Liver (tissue), 9 donors: ENCODE data around the gene RBM38. TPM values are rescaled to one million over a fixed set of nuclear protein-coding genes. Genes with fewer than 3 reads are reported as not detected.

Source experiments
- DNase-seq: peaks from one replicate; pipeline ENCODE4 v3.0.0-alpha.2; 2017; ENCODE audit warnings: low spot score
- H3K27ac ChIP-seq, 2 donors: one replicate each; pipeline ENCODE4 v1.7.0; 2013; ENCODE audit warnings: inconsistent platforms in 2 of 2, low read length in 2 of 2, control low read depth in 1 of 2, low read depth in 1 of 2, mild to moderate bottlenecking in 1 of 2
- H3K27me3 ChIP-seq, 4 donors: one replicate each; pipeline versions ENCODE4 v1.6.1 to v1.7.0; 2013; ENCODE audit warnings: low read length in 3 of 4, inconsistent platforms in 1 of 4, mild to moderate bottlenecking in 1 of 4, moderate library complexity in 1 of 4; ENCODE audit not compliant: control insufficient read depth in 4 of 4, insufficient read depth in 4 of 4
- H3K36me3 ChIP-seq, 4 donors: one replicate each; pipeline versions ENCODE4 v1.6.1 to v1.7.0; 2013; ENCODE audit warnings: low read length in 3 of 4, mild to moderate bottlenecking in 3 of 4, low read depth in 1 of 4, moderate library complexity in 1 of 4; ENCODE audit not compliant: control insufficient read depth in 4 of 4, insufficient read depth in 3 of 4
- H3K4me1 ChIP-seq, 4 donors: one replicate each; pipeline versions ENCODE4 v1.6.1 to v1.7.0; 2013; ENCODE audit warnings: low read length in 3 of 4, mild to moderate bottlenecking in 3 of 4, moderate library complexity in 1 of 4; ENCODE audit not compliant: control insufficient read depth in 4 of 4, insufficient read depth in 4 of 4
- H3K4me3 ChIP-seq, 3 donors: one replicate each; pipeline versions ENCODE4 v1.6.1 to v1.7.0; 2013; ENCODE audit warnings: low read length in 3 of 3, control low read depth in 1 of 3, low read depth in 1 of 3, mild to moderate bottlenecking in 1 of 3
- H3K9ac ChIP-seq, 2 donors: one replicate each; pipeline ENCODE4 v1.7.0; 2013; ENCODE audit warnings: low read length in 2 of 2, mild to moderate bottlenecking in 2 of 2, moderate library complexity in 2 of 2, control low read depth in 1 of 2, low read depth in 1 of 2
- H3K9me3 ChIP-seq, 4 donors: one replicate each; pipeline versions ENCODE4 v1.6.1 to v1.7.0; 2013; ENCODE audit warnings: low read length in 3 of 4; ENCODE audit not compliant: control insufficient read depth in 4 of 4
- ATF3 ChIP-seq: IDR thresholded peaks from 2 replicates; pipeline ENCODE4 v1.6.1; 2016; ENCODE audit warnings: antibody characterized with exemption
- EGR1 ChIP-seq, 2 donors: IDR thresholded peaks; 2 replicates each; pipeline ENCODE4 v1.6.1; 2016 to 2018; ENCODE audit warnings: antibody characterized with exemption in 2 of 2, low read depth in 2 of 2
- FOXA2 ChIP-seq: IDR thresholded peaks from 2 replicates; pipeline ENCODE4 v1.6.1; 2016; ENCODE audit warnings: antibody characterized with exemption
- GABPA ChIP-seq, 2 donors: IDR thresholded peaks in 1 of 2; conservative IDR thresholded peaks in 1 of 2; 2 replicates each; pipeline ENCODE4 v1.6.1; 2016; ENCODE audit warnings: antibody characterized with exemption in 2 of 2, mild to moderate bottlenecking in 1 of 2, moderate library complexity in 1 of 2
- HNF4A ChIP-seq, 2 donors: conservative IDR thresholded peaks; 2 replicates each; pipeline ENCODE4 v1.6.1; 2016; ENCODE audit warnings: antibody characterized with exemption in 2 of 2, mild to moderate bottlenecking in 2 of 2
- HNF4G ChIP-seq: IDR thresholded peaks from 2 replicates; pipeline ENCODE4 v1.6.1; 2016; ENCODE audit warnings: antibody characterized with exemption
- JUND ChIP-seq, 2 donors: IDR thresholded peaks; 2 replicates each; pipeline ENCODE4 v1.6.1; 2016; ENCODE audit warnings: antibody characterized with exemption in 2 of 2
- MAX ChIP-seq: IDR thresholded peaks from 2 replicates; pipeline ENCODE4 v1.6.1; 2016; ENCODE audit warnings: antibody characterized with exemption
- RAD21 ChIP-seq, 2 donors: IDR thresholded peaks; 2 replicates each; pipeline ENCODE4 v1.6.1; 2016; ENCODE audit warnings: antibody characterized with exemption in 2 of 2, mild to moderate bottlenecking in 2 of 2
- REST ChIP-seq: IDR thresholded peaks from 2 replicates; pipeline ENCODE4 v1.6.1; 2016; ENCODE audit warnings: antibody characterized with exemption, mild to moderate bottlenecking
- SP1 ChIP-seq: IDR thresholded peaks from 2 replicates; pipeline ENCODE4 v1.6.1; 2018; ENCODE audit warnings: antibody characterized with exemption, mild to moderate bottlenecking
- TAF1 ChIP-seq: conservative IDR thresholded peaks from 2 replicates; pipeline ENCODE4 v1.6.1; 2016; ENCODE audit warnings: antibody characterized with exemption, mild to moderate bottlenecking
- YY1 ChIP-seq: IDR thresholded peaks from 2 replicates; pipeline ENCODE4 v1.6.1; 2016; ENCODE audit warnings: antibody characterized with exemption, mild to moderate bottlenecking
- WGBS: extraction: QIAGEN DNeasy Blood & Tissue Kit; methylation state at CpG from one replicate; pipeline ENCODE4 v1.1.7; 2013; 5-methylcytosine and 5-hydroxymethylcytosine counted together
- polyA plus RNA-seq, 2 donors: library from polyadenylated mRNA; stranded (reverse) in 1 of 2; unstranded in 1 of 2; fragments of 200-250 nt in 1 of 2; fragments of >200 nt in 1 of 2; fragmentation: Nextera tagmentation in 1 of 2; extraction: Ambion mirVana in 1 of 2; gene quantifications; one replicate each; pipeline versions ENCODE4 v1.2.1 to v1.2.3, GENCODE V29; 2013 to 2015
- total RNA-seq, 2 donors: library from RNA; depleted of rRNA; stranded (reverse); fragments of >200 nt; gene quantifications; one replicate each; pipeline ENCODE4 v1.2.3, GENCODE V29; 2014
- donor health status: healthy.
- donor health status: healthy.
- donor health status: healthy.
- donor health status: healthy.
- donor health status: healthy.

Gene RBM38
- total and polyA plus RNA-seq, 4 donors = 1.4 to 258 (median 6.0) TPM

- TF ChIP-seq ATF3 = no peak
- no peak for TF ChIP-seq HNF4G
- TF ChIP-seq GABPA (IDR thresholded peaks at IDR 0.05 in 1 of 2, conservative IDR thresholded peaks at IDR 0.05 in 1 of 2) = peak; percentile 76 to 96
- no peak for TF ChIP-seq JUND (IDR thresholded peaks at IDR 0.05)
- no peak for TF ChIP-seq HNF4A (conservative IDR thresholded peaks at IDR 0.05)
- TF ChIP-seq FOXA2 = no peak
- TF ChIP-seq MAX = peak; percentile 85
- TF ChIP-seq EGR1 (IDR thresholded peaks at IDR 0.05; ENCODE audit: low read depth in 2 of 2) = no peak
Measured at GRCh38 chr20:57351042-57351783, 40.0 kb upstream of the RBM38 start, which contains the start of gene RAE1 (continued).

GRCh38 chr20:57352305-57352704 is 38.9 kb upstream of the RBM38 start:
- peak overlapping the region in 1 of 3 donors; percentile 88 for H3K4me3 ChIP-seq
- H3K36me3 ChIP-seq = peaks cover 11 to 26% (median 17%) of the 10 kb centered on the region in 4 donors
- WGBS = 85% methylated on average over 6 of the region's 6 CpGs

More at GRCh38 chr20:57352305-57352704, 38.9 kb upstream of the RBM38 start:
- H3K9me3 ChIP-seq = no peaks in the 10 kb centered on the region
- H3K27me3 ChIP-seq = no peaks in the 10 kb centered on the region
- H3K27ac ChIP-seq = no peak overlapping the region
- TF ChIP-seq ATF3 (no peak), RAD21 (IDR thresholded peaks at IDR 0.05) (no peak), REST (no peak), SP1 (no peak), YY1 (no peak), TAF1 (no peak)
- H3K9ac ChIP-seq = no peak overlapping the region
- H3K4me1 ChIP-seq = peaks cover 6 to 14% (median 10%) of the 10 kb centered on the region in 4 donors
- DNase-seq = no peak
